GM19099 (cell line): ENCODE results near the gene ANTXR2.

Source experiments
- POLR2A ChIP-seq: IDR thresholded peaks from 3 replicates; pipeline ENCODE4 v1.6.1; 2011; ENCODE audit warnings: low read depth; ENCODE audit not compliant: insufficient read length; ENCODE audit errors: extremely low read depth

Gene ANTXR2

GRCh38 chr4:79857811-79858210 is 215.2 kb downstream of the ANTXR2 start:
- TF ChIP-seq POLR2A: no peak

- TF ChIP-seq POLR2A: no peak
Observed at GRCh38 chr4:79856196-79856595, 216.8 kb downstream of the ANTXR2 start.

- no peak for TF ChIP-seq POLR2A
Observed at GRCh38 chr4:79854856-79855502, 218.1 kb downstream of the ANTXR2 start.

- TF ChIP-seq POLR2A: no peak
Observed at GRCh38 chr4:79852305-79852730, 220.7 kb downstream of the ANTXR2 start.

GRCh38 chr4:79851625-79852304 is 221.3 kb downstream of the ANTXR2 start:
- TF ChIP-seq POLR2A: no peak
